Trophoblast cell (in vitro differentiated cells and primary cell): ENCODE measurements around the gene SYNJ1.
"Not testable (repeated sequence)": the region's sequence is repeated elsewhere in the genome, so short reads cannot be mapped to it uniquely, and the experiment has no call there.

Experiments used
- DNase-seq, 2 donors: peaks; one replicate each; pipeline ENCODE4 v3.0.0-alpha.2; 2016
- H2AFZ ChIP-seq: 2 replicates; pipeline ENCODE4 v1.6.1; 2013; ENCODE audit warnings: low read length, moderate library complexity, mild to moderate bottlenecking; ENCODE audit not compliant: insufficient read depth, poor library complexity
- H2AK5ac ChIP-seq: 2 replicates; pipeline ENCODE4 v1.6.1; 2013; ENCODE audit warnings: mild to moderate bottlenecking, low read length
- H2BK120ac ChIP-seq: 2 replicates; pipeline ENCODE4 v1.6.1; 2013; ENCODE audit warnings: low read length, mild to moderate bottlenecking, moderate library complexity; ENCODE audit not compliant: insufficient read depth, poor library complexity
- H2BK12ac ChIP-seq: 2 replicates; pipeline ENCODE4 v1.6.1; 2013; ENCODE audit warnings: mild to moderate bottlenecking, low read length, moderate library complexity
- H2BK5ac ChIP-seq: 2 replicates; pipeline ENCODE4 v1.6.1; 2013; ENCODE audit warnings: low read length, low read depth, moderate library complexity, mild to moderate bottlenecking; ENCODE audit not compliant: poor library complexity
- H3K14ac ChIP-seq: 2 replicates; pipeline ENCODE4 v1.6.1; 2013; ENCODE audit warnings: mild to moderate bottlenecking, low read length
- H3K18ac ChIP-seq: 2 replicates; pipeline ENCODE4 v1.6.1; 2013; ENCODE audit warnings: mild to moderate bottlenecking, low read length
- H3K23ac ChIP-seq: 2 replicates; pipeline ENCODE4 v1.6.1; 2013; ENCODE audit warnings: low read length
- H3K27ac ChIP-seq: 2 replicates; pipeline ENCODE4 v1.5.1; 2013; ENCODE audit warnings: low read depth, mild to moderate bottlenecking, inconsistent platforms, low read length, moderate library complexity
- H3K27me3 ChIP-seq: 2 replicates; pipeline ENCODE4 v1.6.1; 2013; ENCODE audit warnings: inconsistent platforms, mild to moderate bottlenecking, low read length, moderate library complexity; ENCODE audit not compliant: insufficient read depth
- H3K36me3 ChIP-seq, 2 experiments: 1 replicate in 1 of 2; 2 replicates in 1 of 2; pipeline ENCODE4 v1.6.1; 2013; ENCODE audit warnings: low read length in 2 of 2, mild to moderate bottlenecking in 2 of 2, moderate library complexity in 1 of 2; ENCODE audit not compliant: insufficient read depth in 2 of 2, control insufficient read depth in 1 of 2
- H3K4ac ChIP-seq: 2 replicates; pipeline ENCODE4 v1.6.1; 2013; ENCODE audit warnings: low read depth, mild to moderate bottlenecking, low read length, moderate library complexity
- H3K4me1 ChIP-seq, 2 experiments: 1 replicate in 1 of 2; 2 replicates in 1 of 2; pipeline ENCODE4 v1.6.1; 2013; ENCODE audit warnings: low read length in 2 of 2, mild to moderate bottlenecking in 2 of 2, moderate library complexity in 1 of 2; ENCODE audit not compliant: insufficient read depth in 2 of 2, control insufficient read depth in 1 of 2
- H3K4me2 ChIP-seq: 2 replicates; pipeline ENCODE4 v1.6.1; 2013; ENCODE audit warnings: inconsistent platforms, mild to moderate bottlenecking, low read length, moderate library complexity
- H3K4me3 ChIP-seq: 2 replicates; pipeline ENCODE4 v1.5.1; 2013; ENCODE audit warnings: mild to moderate bottlenecking, low read depth, low read length, inconsistent platforms
- H3K79me1 ChIP-seq: one replicate; pipeline ENCODE4 v1.6.1; 2013; ENCODE audit warnings: low read length
- H3K79me2 ChIP-seq: 2 replicates; pipeline ENCODE4 v1.6.1; 2013; ENCODE audit warnings: low read length, mild to moderate bottlenecking; ENCODE audit not compliant: control insufficient read depth, insufficient read depth, poor library complexity
- H3K9ac ChIP-seq: 2 replicates; pipeline ENCODE4 v1.6.1; 2013; ENCODE audit warnings: mild to moderate bottlenecking, low read length
- H3K9me3 ChIP-seq: 2 replicates; pipeline ENCODE4 v1.6.1; 2013; ENCODE audit warnings: low read depth, mild to moderate bottlenecking, control low read depth, inconsistent platforms, low read length; ENCODE audit not compliant: insufficient read depth
- H4K12ac ChIP-seq: 2 replicates; pipeline ENCODE4 v1.6.1; 2013; ENCODE audit warnings: low read depth, mild to moderate bottlenecking, low read length, moderate library complexity
- H4K8ac ChIP-seq: 2 replicates; pipeline ENCODE4 v1.6.1; 2013; ENCODE audit warnings: low read depth, mild to moderate bottlenecking, low read length, moderate library complexity
- H4K91ac ChIP-seq: one replicate; pipeline ENCODE4 v1.6.1; 2013; ENCODE audit warnings: low read depth, mild to moderate bottlenecking, low read length, moderate library complexity
- WGBS: extraction: QIAGEN DNeasy Blood & Tissue Kit; methylation state at CpG from one replicate; pipeline ENCODE4 v1.1.7; 2013; ENCODE audit warnings: missing lambda C conversion rate; ENCODE audit not compliant: insufficient read length, insufficient coverage; ENCODE audit errors: extremely low coverage; 5-methylcytosine and 5-hydroxymethylcytosine counted together

Gene SYNJ1

GRCh38 chr21:32612999-32613337, 114.8 kb downstream of the SYNJ1 start:
- Histone ChIP-seq H2AK5ac (no peak overlapping the region), H3K18ac (peak overlapping the region; percentile 76), H3K79me2 (peaks cover 4% of the 10 kb centered on the region), H3K23ac (no peak overlapping the region), H3K14ac (peak overlapping the region; percentile 92), H3K4ac (peak overlapping the region; percentile 60), H2BK12ac (no peak overlapping the region), H2AFZ (peak overlapping the region; percentile 85), H2BK120ac (no peak overlapping the region), H3K79me1 (peaks cover 15% of the 10 kb centered on the region), H3K4me3 (peak overlapping the region; percentile 93), H2BK5ac (no peak overlapping the region), H4K12ac (peak overlapping the region; percentile 93), H3K9me3 (no peaks in the 10 kb centered on the region), H4K8ac (peak overlapping the region; percentile 90), H3K4me2 (peak overlapping the region; percentile 91), H3K27ac (peak overlapping the region; percentile 79), H4K91ac (peak overlapping the region; percentile 80), H3K9ac (peak overlapping the region; percentile 81), H3K4me1 (peaks cover 3 to 4% of the 10 kb centered on the region in 2 experiments), H3K27me3 (no peaks in the 10 kb centered on the region), H3K36me3 (peaks cover 0 to 9% of the 10 kb centered on the region in 2 experiments)
- DNase-seq: peak in 1 of 2 donors; percentile 5
- no CpG with 5 or more reads among the region's 15 CpGs for WGBS

DNA sequence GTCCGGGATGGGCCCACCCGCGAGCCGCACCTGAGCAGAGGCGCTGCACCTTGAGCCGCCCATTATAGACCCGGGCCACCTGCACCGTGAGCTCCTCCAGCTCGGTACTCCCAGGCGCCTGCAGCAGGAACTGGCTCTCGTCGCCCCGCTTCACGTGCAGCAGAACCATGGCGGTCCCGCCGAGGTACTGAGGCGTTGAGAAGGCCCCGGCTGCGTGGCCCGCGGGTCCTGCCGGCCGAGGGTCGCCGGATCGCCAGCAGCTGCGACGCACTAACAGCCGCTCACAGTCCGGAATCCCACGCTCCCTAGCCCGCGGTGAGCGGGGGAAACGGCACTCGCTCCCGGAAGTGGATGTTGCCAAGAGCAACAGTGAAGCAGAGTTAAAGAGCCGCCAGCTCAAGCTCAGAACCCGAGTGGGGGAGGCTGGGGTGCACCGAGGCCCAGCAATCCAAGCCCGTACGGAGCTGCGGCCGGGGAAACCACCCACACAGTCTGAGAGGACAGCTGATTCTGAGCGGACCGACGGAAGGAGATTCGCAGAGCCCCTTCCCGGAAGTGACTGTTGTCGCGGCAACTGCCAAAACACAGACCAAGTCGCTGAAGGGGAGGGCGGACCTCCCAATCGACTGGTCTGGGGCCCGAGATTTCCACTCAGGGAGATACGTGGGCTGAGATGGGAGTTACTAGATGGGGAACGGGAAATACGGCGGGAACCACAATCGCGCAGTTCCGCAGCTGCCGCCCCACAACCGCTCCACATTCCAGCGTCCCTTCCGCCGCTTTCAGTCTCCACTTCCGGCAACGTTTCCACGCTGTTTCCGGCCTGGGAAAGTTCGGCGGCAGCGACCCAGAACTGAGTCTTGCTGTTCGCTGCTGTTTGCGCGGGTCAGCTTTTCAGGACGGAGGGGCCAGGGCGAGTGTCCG, 115.5 kb downstream of the SYNJ1 start, which contains the start of gene CFAP298:
TSS of gene CFAP298 (minus strand) at position 303 of the 924 bp plus-strand sequence. CDS start at position 169, 134 bp downstream.
- Histone ChIP-seq H4K12ac (peak within 1 kb of the TSS; percentile 93), H3K18ac (peak within 1 kb of the TSS; percentile 91), H2AFZ (peak within 1 kb of the TSS; percentile 85), H3K79me2 (peaks cover 4% of the 10 kb centered on the region), H4K91ac (peak within 1 kb of the TSS; percentile 80), H3K9ac (peak within 1 kb of the TSS; percentile 81), H3K4me2 (peak within 1 kb of the TSS; percentile 91), H3K14ac (peak within 1 kb of the TSS; percentile 92), H2BK5ac (peak within 1 kb of the TSS; percentile 95), H3K4ac (peak within 1 kb of the TSS; percentile 60), H3K23ac (no peak within 1 kb of the TSS), H3K27me3 (no peaks in the 10 kb centered on the region), H3K4me3 (peak within 1 kb of the TSS; percentile 93), H2BK12ac (no peak within 1 kb of the TSS), H3K27ac (peak within 1 kb of the TSS; percentile 79), H4K8ac (peak within 1 kb of the TSS; percentile 90), H3K36me3 (peaks cover 0 to 13% of the 10 kb centered on the region in 2 experiments), H3K9me3 (no peaks in the 10 kb centered on the region), H2AK5ac (peak within 1 kb of the TSS; percentile 1), H2BK120ac (peak within 1 kb of the TSS; percentile 88), H3K79me1 (peaks cover 15% of the 10 kb centered on the region), H3K4me1 (peaks cover 3 to 4% of the 10 kb centered on the region in 2 experiments)
- WGBS: no CpG with 5 or more reads among the region's 81 CpGs
- peak; percentile 90 for DNase-seq

GRCh38 chr21:32611471-32611997, 116.3 kb downstream of the SYNJ1 start:
- WGBS: no CpG with 5 or more reads among the region's 28 CpGs
- peak overlapping the region; percentile 93 for H3K4me3 ChIP-seq
- H3K79me2 ChIP-seq: peaks cover 4% of the 10 kb centered on the region
- peak overlapping the region; percentile 95 for H2BK5ac ChIP-seq
- no peak overlapping the region for H2BK120ac ChIP-seq
- H2BK12ac ChIP-seq: no peak overlapping the region
- H3K9me3 ChIP-seq: no peaks in the 10 kb centered on the region
- peak overlapping the region; percentile 88 for H4K12ac ChIP-seq
- H3K4me2 ChIP-seq: peak overlapping the region; percentile 91
- H4K91ac ChIP-seq: peak overlapping the region; percentile 80
- peaks cover 3 to 4% of the 10 kb centered on the region in 2 experiments for H3K4me1 ChIP-seq
- H3K18ac ChIP-seq: peak overlapping the region; percentile 91
- no peak overlapping the region for H3K23ac ChIP-seq
- peak; percentile 31 to 49 for DNase-seq
- peaks cover 15% of the 10 kb centered on the region for H3K79me1 ChIP-seq
- peak overlapping the region; percentile 81 for H3K9ac ChIP-seq
- H3K36me3 ChIP-seq: peaks cover 0 to 15% of the 10 kb centered on the region in 2 experiments
- peak overlapping the region; percentile 90 for H4K8ac ChIP-seq
- H3K27me3 ChIP-seq: no peaks in the 10 kb centered on the region
- peak overlapping the region; percentile 58 for H3K4ac ChIP-seq
- no peak overlapping the region for H3K27ac ChIP-seq
- H3K14ac ChIP-seq: peak overlapping the region; percentile 92
- H2AK5ac ChIP-seq: no peak overlapping the region
- peak overlapping the region; percentile 85 for H2AFZ ChIP-seq

DNA sequence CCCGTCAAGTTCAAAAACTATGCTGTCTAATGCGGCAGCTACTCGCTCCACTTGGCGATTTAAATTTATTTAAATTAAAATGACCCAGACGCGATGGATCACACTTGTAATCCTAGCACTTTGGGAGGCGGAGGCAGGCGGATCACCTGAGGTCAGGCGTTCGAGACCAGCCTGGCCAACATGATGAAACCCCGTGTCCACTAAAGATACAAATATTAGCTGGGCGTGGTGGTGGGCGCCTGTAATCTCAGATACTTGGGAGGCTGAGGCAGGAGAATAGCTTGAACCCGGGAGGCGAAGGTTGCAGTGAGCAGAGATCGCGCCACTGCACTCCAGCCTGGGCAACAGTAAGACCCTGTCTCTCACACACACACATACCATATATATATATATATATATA, 116.9 kb downstream of the SYNJ1 start:
- H2AK5ac ChIP-seq, H3K4me3 ChIP-seq, H3K4me1 ChIP-seq, H2BK12ac ChIP-seq, DNase-seq, H4K91ac ChIP-seq, H3K27ac ChIP-seq, H2AFZ ChIP-seq, H2BK120ac ChIP-seq, H3K27me3 ChIP-seq, H3K18ac ChIP-seq, H3K9me3 ChIP-seq, H3K9ac ChIP-seq, H2BK5ac ChIP-seq, H4K8ac ChIP-seq, H4K12ac ChIP-seq, H3K23ac ChIP-seq, H3K14ac ChIP-seq, H3K79me2 ChIP-seq: not testable (repeated sequence)
- no CpG with 5 or more reads among the region's 17 CpGs for WGBS
- Histone ChIP-seq H3K4me2 (peak overlapping the region; percentile 33), H3K79me1 (peaks cover 15% of the 10 kb centered on the region), H3K36me3 (peaks cover 2 to 19% of the 10 kb centered on the region in 2 experiments), H3K4ac (peak overlapping the region; percentile 60)
